ENCODE results near the gene RSRC1.

Gene RSRC1

GRCh38 chr3:158458464-158458863, 348.6 kb downstream of the RSRC1 start:
- WGBS, 2 donors (ENCODE audit: extremely low coverage in 2 of 2, insufficient read length in 2 of 2, insufficient replicate concordance in 1 of 2), result no CpG with 5 or more reads among the region's 5 CpGs

GRCh38 chr3:158460926-158461325, 351.0 kb downstream of the RSRC1 start:
- no peak for DNase-seq (ENCODE audit: low spot score)

More at GRCh38 chr3:158458464-158458863, 348.6 kb downstream of the RSRC1 start:
- Histone ChIP-seq H3K4me2 (ENCODE audit: insufficient read depth, low read length, poor library complexity, severe bottlenecking) (no peak overlapping the region), H3K14ac (ENCODE audit: low read length) (no peak overlapping the region), H2BK15ac (ENCODE audit: low read length) (no peak overlapping the region), H3K23ac (ENCODE audit: low read depth, low read length, poor library complexity) (no peak overlapping the region), H3K79me1 (ENCODE audit: low read depth, low read length) (no peaks in the 10 kb centered on the region), H2BK5ac (ENCODE audit: low read length) (no peak overlapping the region), H3K27ac (replicated peaks; ENCODE audit: low read length) (no peak overlapping the region), H2BK120ac (ENCODE audit: low read depth, low read length) (no peak overlapping the region), H3K27me3 (ENCODE audit: control insufficient read depth in 3 of 3, insufficient read depth in 3 of 3, low read depth in 1 of 3, low read length in 3 of 3) (no peaks in the 10 kb centered on the region), H4K8ac (ENCODE audit: low read depth, low read length) (no peak overlapping the region), H3K4me1 (ENCODE audit: control insufficient read depth in 2 of 2, insufficient read depth in 1 of 2, low read depth in 1 of 2, low read length in 2 of 2) (no peaks in the 10 kb centered on the region), H4K91ac (ENCODE audit: low read depth, low read length, poor library complexity) (no peak overlapping the region), H2BK12ac (ENCODE audit: low read length) (no peak overlapping the region), H3K4ac (ENCODE audit: low read length) (no peak overlapping the region), H3K18ac (ENCODE audit: low read length) (no peak overlapping the region), H3K4me3 (ENCODE audit: low read length in 2 of 2) (no peak overlapping the region), H3K36me3 (replicated peaks in 1 of 2; ENCODE audit: control insufficient read depth in 2 of 2, insufficient read depth in 2 of 2, low read length in 2 of 2) (no peaks in the 10 kb centered on the region), H3K9me3 (replicated peaks in 1 of 2; ENCODE audit: control insufficient read depth in 2 of 2, insufficient read depth in 1 of 2, low read depth in 1 of 2, low read length in 2 of 2) (no peaks in the 10 kb centered on the region), H2AFZ (ENCODE audit: low read length) (no peak overlapping the region), H3K9ac (ENCODE audit: low read depth, low read length, poor library complexity) (no peak overlapping the region), H2AK5ac (ENCODE audit: low read depth, low read length) (no peak overlapping the region)
- DNase-seq (ENCODE audit: low spot score), result no peak

DNA sequence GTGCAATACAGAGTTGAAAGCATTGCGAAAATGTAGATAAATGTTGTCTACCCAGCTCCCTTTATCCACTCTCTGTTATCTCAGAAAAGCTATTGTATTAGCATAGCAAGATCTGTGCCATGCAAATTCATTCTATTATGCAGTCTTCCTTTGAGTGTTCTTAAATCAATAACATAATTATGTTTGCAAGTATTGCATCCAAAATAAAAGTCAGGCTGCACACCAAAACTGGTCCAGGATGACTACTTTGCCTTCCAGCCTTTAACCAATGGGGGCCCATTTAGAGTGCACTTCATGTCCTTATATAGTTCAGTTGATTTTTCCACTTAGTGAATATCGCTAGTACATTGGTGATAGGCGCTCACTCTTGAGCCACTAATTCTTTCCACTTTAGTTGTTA, 353.7 kb downstream of the RSRC1 start:
- H3K23ac ChIP-seq (ENCODE audit: low read depth, low read length, poor library complexity), result no peak overlapping the region
- H2AFZ ChIP-seq (ENCODE audit: low read length), result no peak overlapping the region
- H3K27me3 ChIP-seq (ENCODE audit: control insufficient read depth in 3 of 3, insufficient read depth in 3 of 3, low read depth in 1 of 3, low read length in 3 of 3), result no peaks in the 10 kb centered on the region
- no peak overlapping the region for H4K8ac ChIP-seq (ENCODE audit: low read depth, low read length)
- no peak overlapping the region for H3K14ac ChIP-seq (ENCODE audit: low read length)
- H3K79me1 ChIP-seq (ENCODE audit: low read depth, low read length), result no peaks in the 10 kb centered on the region
- no peak overlapping the region for H2BK5ac ChIP-seq (ENCODE audit: low read length)
- no peak overlapping the region for H3K18ac ChIP-seq (ENCODE audit: low read length)
- H2BK120ac ChIP-seq (ENCODE audit: low read depth, low read length), result no peak overlapping the region
- no peak overlapping the region for H2AK5ac ChIP-seq (ENCODE audit: low read depth, low read length)
- H3K4ac ChIP-seq (ENCODE audit: low read length), result no peak overlapping the region
- H4K91ac ChIP-seq (ENCODE audit: low read depth, low read length, poor library complexity), result no peak overlapping the region
- no peak overlapping the region for H3K4me2 ChIP-seq (ENCODE audit: insufficient read depth, low read length, poor library complexity, severe bottlenecking)
- H3K4me1 ChIP-seq (ENCODE audit: control insufficient read depth in 2 of 2, insufficient read depth in 1 of 2, low read depth in 1 of 2, low read length in 2 of 2), result no peaks in the 10 kb centered on the region
- no peak overlapping the region for H3K27ac ChIP-seq (replicated peaks; ENCODE audit: low read length)
- no peak overlapping the region for H3K4me3 ChIP-seq (ENCODE audit: low read length in 2 of 2)
- no CpG with 5 or more reads among the region's 3 CpGs for WGBS, 2 donors (ENCODE audit: extremely low coverage in 2 of 2, insufficient read length in 2 of 2, insufficient replicate concordance in 1 of 2)
- H2BK12ac ChIP-seq (ENCODE audit: low read length), result no peak overlapping the region
- no peak overlapping the region for H3K9ac ChIP-seq (ENCODE audit: low read depth, low read length, poor library complexity)
- no peaks in the 10 kb centered on the region for H3K9me3 ChIP-seq (replicated peaks in 1 of 2; ENCODE audit: control insufficient read depth in 2 of 2, insufficient read depth in 1 of 2, low read depth in 1 of 2, low read length in 2 of 2)
- no peaks in the 10 kb centered on the region for H3K36me3 ChIP-seq (replicated peaks in 1 of 2; ENCODE audit: control insufficient read depth in 2 of 2, insufficient read depth in 2 of 2, low read length in 2 of 2)
- H2BK15ac ChIP-seq (ENCODE audit: low read length), result no peak overlapping the region
- DNase-seq (ENCODE audit: low spot score), result no peak

More at GRCh38 chr3:158460926-158461325, 351.0 kb downstream of the RSRC1 start:
- no CpG with 5 or more reads among the region's 1 CpG for WGBS, 2 donors (ENCODE audit: extremely low coverage in 2 of 2, insufficient read length in 2 of 2, insufficient replicate concordance in 1 of 2)
- Histone ChIP-seq H2BK15ac (ENCODE audit: low read length) (no peak overlapping the region), H4K91ac (ENCODE audit: low read depth, low read length, poor library complexity) (no peak overlapping the region), H3K27ac (replicated peaks; ENCODE audit: low read length) (no peak overlapping the region), H3K18ac (ENCODE audit: low read length) (no peak overlapping the region), H3K79me1 (ENCODE audit: low read depth, low read length) (no peaks in the 10 kb centered on the region), H2BK5ac (ENCODE audit: low read length) (no peak overlapping the region), H3K27me3 (ENCODE audit: control insufficient read depth in 3 of 3, insufficient read depth in 3 of 3, low read depth in 1 of 3, low read length in 3 of 3) (no peaks in the 10 kb centered on the region), H3K36me3 (replicated peaks in 1 of 2; ENCODE audit: control insufficient read depth in 2 of 2, insufficient read depth in 2 of 2, low read length in 2 of 2) (no peaks in the 10 kb centered on the region), H3K4ac (ENCODE audit: low read length) (no peak overlapping the region), H2BK120ac (ENCODE audit: low read depth, low read length) (no peak overlapping the region), H3K4me2 (ENCODE audit: insufficient read depth, low read length, poor library complexity, severe bottlenecking) (no peak overlapping the region), H3K4me1 (ENCODE audit: control insufficient read depth in 2 of 2, insufficient read depth in 1 of 2, low read depth in 1 of 2, low read length in 2 of 2) (no peaks in the 10 kb centered on the region), H2BK12ac (ENCODE audit: low read length) (no peak overlapping the region), H3K9ac (ENCODE audit: low read depth, low read length, poor library complexity) (no peak overlapping the region), H3K14ac (ENCODE audit: low read length) (no peak overlapping the region), H2AFZ (ENCODE audit: low read length) (no peak overlapping the region), H3K23ac (ENCODE audit: low read depth, low read length, poor library complexity) (no peak overlapping the region), H4K8ac (ENCODE audit: low read depth, low read length) (no peak overlapping the region), H3K9me3 (replicated peaks in 1 of 2; ENCODE audit: control insufficient read depth in 2 of 2, insufficient read depth in 1 of 2, low read depth in 1 of 2, low read length in 2 of 2) (no peaks in the 10 kb centered on the region), H2AK5ac (ENCODE audit: low read depth, low read length) (no peak overlapping the region), H3K4me3 (ENCODE audit: low read length in 2 of 2) (no peak overlapping the region)

DNA sequence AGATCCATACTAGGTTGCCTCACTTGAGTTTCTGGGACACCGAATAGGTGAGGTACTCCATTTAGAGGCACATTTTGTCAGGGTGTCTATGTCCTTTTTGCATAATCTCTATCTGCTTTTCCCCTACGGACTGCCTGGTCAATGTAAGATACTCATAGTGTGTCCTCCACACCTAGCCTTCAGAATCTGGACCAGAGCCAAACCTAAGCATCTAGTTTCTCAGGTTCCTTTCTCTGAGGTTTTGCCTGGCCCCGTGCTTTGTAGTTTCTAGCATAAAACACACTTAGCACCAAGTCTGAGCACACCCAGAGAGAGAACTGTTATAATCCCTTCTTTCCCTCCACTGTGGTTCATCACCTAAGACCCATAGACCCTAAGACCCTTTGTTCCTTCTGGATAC, 355.2 kb downstream of the RSRC1 start:
- DNase-seq (ENCODE audit: low spot score), result no peak
- Histone ChIP-seq H3K4me3 (ENCODE audit: low read length in 2 of 2) (no peak overlapping the region), H2BK5ac (ENCODE audit: low read length) (no peak overlapping the region), H2BK15ac (ENCODE audit: low read length) (no peak overlapping the region), H3K14ac (ENCODE audit: low read length) (no peak overlapping the region), H4K8ac (ENCODE audit: low read depth, low read length) (no peak overlapping the region), H2AFZ (ENCODE audit: low read length) (no peak overlapping the region), H3K4ac (ENCODE audit: low read length) (no peak overlapping the region), H3K18ac (ENCODE audit: low read length) (no peak overlapping the region), H3K9me3 (replicated peaks in 1 of 2; ENCODE audit: control insufficient read depth in 2 of 2, insufficient read depth in 1 of 2, low read depth in 1 of 2, low read length in 2 of 2) (no peaks in the 10 kb centered on the region), H3K9ac (ENCODE audit: low read depth, low read length, poor library complexity) (no peak overlapping the region), H3K36me3 (replicated peaks in 1 of 2; ENCODE audit: control insufficient read depth in 2 of 2, insufficient read depth in 2 of 2, low read length in 2 of 2) (no peaks in the 10 kb centered on the region), H2BK12ac (ENCODE audit: low read length) (no peak overlapping the region), H3K27me3 (ENCODE audit: control insufficient read depth in 3 of 3, insufficient read depth in 3 of 3, low read depth in 1 of 3, low read length in 3 of 3) (no peaks in the 10 kb centered on the region), H3K4me2 (ENCODE audit: insufficient read depth, low read length, poor library complexity, severe bottlenecking) (no peak overlapping the region), H2BK120ac (ENCODE audit: low read depth, low read length) (no peak overlapping the region), H3K23ac (ENCODE audit: low read depth, low read length, poor library complexity) (no peak overlapping the region), H3K27ac (replicated peaks; ENCODE audit: low read length) (no peak overlapping the region), H3K79me1 (ENCODE audit: low read depth, low read length) (no peaks in the 10 kb centered on the region), H4K91ac (ENCODE audit: low read depth, low read length, poor library complexity) (no peak overlapping the region), H3K4me1 (ENCODE audit: control insufficient read depth in 2 of 2, insufficient read depth in 1 of 2, low read depth in 1 of 2, low read length in 2 of 2) (no peaks in the 10 kb centered on the region), H2AK5ac (ENCODE audit: low read depth, low read length) (no peak overlapping the region)
- WGBS, 2 donors (ENCODE audit: extremely low coverage in 2 of 2, insufficient read length in 2 of 2, insufficient replicate concordance in 1 of 2), result no CpG with 5 or more reads among the region's 3 CpGs

All from neuronal stem cell (in vitro differentiated cells).